HCT116 (cell line): ENCODE measurements around the gene KLHDC7B. TPM values are rescaled to one million over a fixed set of nuclear protein-coding genes. Genes with fewer than 3 reads are reported as not detected.

Experiments
- ATAC-seq: fragments of 200-7000 bp; cut with Tn5 transposase; 2 replicates; pipeline ENCODE4 v1.9.1; 2020; ENCODE audit warnings: mild to moderate bottlenecking, moderate library complexity
- BruUV-seq: library from RNA; stranded (reverse); fragments of 400-500 nt; replicated peaks from 2 replicates; lab custom pipeline; 2021; lab: Mats Ljungman, UMichigan
- CTCF ChIA-PET: fragments of 300-600 bp; sonication (Branson Sonifier 250); formaldehyde crosslinking; loops from one replicate; lab custom pipeline; 2021; ENCODE audit warnings: antibody characterized with exemption; lab: Charles Lee
- POLR2A ChIA-PET: fragments of 300-600, 350-600 bp; sonication (Branson Sonifier 250); formaldehyde crosslinking; loops from one replicate; lab custom pipeline; 2021; ENCODE audit warnings: antibody characterized with exemption; lab: Charles Lee
- RAD21 ChIA-PET, 2 experiments: fragments of 300-600 bp; sonication (Branson Sonifier 250); formaldehyde crosslinking; loops; one replicate each; lab custom pipeline; 2023; ENCODE audit warnings: low total read pairs in 2 of 2; ENCODE audit not compliant: uncharacterized antibody in 2 of 2, unreplicated experiment in 2 of 2, low non-redundant PET in 1 of 2; lab: Charles Lee
- DNase-seq: peaks from one replicate; pipeline ENCODE4 v3.0.0-alpha.2; 2010; ENCODE audit warnings: low read depth, low spot score
- H2AFZ ChIP-seq: fragments of 200-600 bp; shearing (Covaris generic), sonication (generic); 2 replicates; pipeline ENCODE4 v1.6.1; 2017; ENCODE audit warnings: low read depth, mixed run types, mixed read lengths, antibody characterized with exemption, low read length; ENCODE audit not compliant: poor library complexity, severe bottlenecking
- H3K27ac ChIP-seq: 2 replicates; pipeline ENCODE4 v1.5.1; 2012; ENCODE audit warnings: low read depth, low read length
- H3K27me3 ChIP-seq: fragments of 200-600 bp; sonication (generic); 2 replicates; pipeline ENCODE4 v1.6.1; 2016; ENCODE audit warnings: mixed run types, low read length, mixed read lengths; ENCODE audit not compliant: insufficient read depth
- H3K36me3 ChIP-seq, 2 experiments: fragments of 200-500 bp in 1 of 2; fragments of 200-600 bp in 1 of 2; sonication (Bioruptor generic) in 1 of 2; sonication (generic) in 1 of 2; 2 replicates each; pipeline versions ENCODE4 v1.5.1 to v1.6.1; 2014 to 2016; ENCODE audit warnings: low read length in 2 of 2, inconsistent platforms in 1 of 2, mixed read lengths in 1 of 2, mixed run types in 1 of 2; ENCODE audit not compliant: insufficient read depth in 2 of 2, control insufficient read depth in 1 of 2
- H3K4me1 ChIP-seq, 2 experiments: fragments of 200-600 bp in 1 of 2; sonication (generic) in 1 of 2; 2 replicates each; pipeline versions ENCODE4 v1.5.1 to v1.6.1; 2012 to 2017; ENCODE audit warnings: low read length in 2 of 2, inconsistent platforms in 1 of 2, mild to moderate bottlenecking in 1 of 2, mixed read lengths in 1 of 2, mixed run types in 1 of 2, moderate library complexity in 1 of 2; ENCODE audit not compliant: insufficient read depth in 2 of 2, control insufficient read depth in 1 of 2
- H3K4me2 ChIP-seq: fragments of 200-600 bp; sonication (generic); 2 replicates; pipeline ENCODE4 v1.6.1; 2017; ENCODE audit warnings: mixed run types, low read length, mixed read lengths
- H3K4me3 ChIP-seq, 2 experiments: fragments of 200-600 bp in 1 of 2; sonication (generic) in 1 of 2; replicated peaks in 1 of 2; 2 replicates each; pipeline ENCODE4 v1.5.1; 2011 to 2016; ENCODE audit warnings: low read length in 2 of 2, control low read depth in 1 of 2, low read depth in 1 of 2, mild to moderate bottlenecking in 1 of 2, mixed read lengths in 1 of 2, mixed run types in 1 of 2
- H3K79me2 ChIP-seq: fragments of 200-600 bp; sonication (generic); 2 replicates; pipeline ENCODE4 v1.6.1; 2017; ENCODE audit warnings: mild to moderate bottlenecking, mixed run types, low read length, moderate library complexity, mixed read lengths; ENCODE audit not compliant: insufficient read depth
- H3K9ac ChIP-seq: fragments of 200-600 bp; sonication (generic); 2 replicates; pipeline ENCODE4 v1.6.1; 2016; ENCODE audit warnings: low read length, mixed read lengths
- H3K9me2 ChIP-seq: fragments of 200-600 bp; sonication (generic), shearing (Covaris generic); 2 replicates; pipeline ENCODE4 v1.6.1; 2017; ENCODE audit warnings: mixed run types, mild to moderate bottlenecking, moderate library complexity; ENCODE audit not compliant: insufficient read depth
- H3K9me3 ChIP-seq, 2 experiments: fragments of 200-500 bp in 1 of 2; fragments of 200-600 bp in 1 of 2; sonication (Bioruptor generic) in 1 of 2; sonication (generic) in 1 of 2; 2 replicates each; pipeline ENCODE4 v1.6.1; 2014 to 2017; ENCODE audit warnings: low read length in 2 of 2, mixed read lengths in 2 of 2, inconsistent platforms in 1 of 2, low read depth in 1 of 2, mild to moderate bottlenecking in 1 of 2, mixed run types in 1 of 2, moderate library complexity in 1 of 2; ENCODE audit not compliant: control insufficient read depth in 1 of 2, insufficient read depth in 1 of 2
- H4K20me1 ChIP-seq: fragments of 200-600 bp; sonication (generic), shearing (Covaris generic); 2 replicates; pipeline ENCODE4 v1.6.1; 2017; ENCODE audit warnings: mixed run types, mild to moderate bottlenecking, moderate library complexity; ENCODE audit not compliant: insufficient read depth
- ATF3 ChIP-seq: IDR thresholded peaks from 2 replicates; pipeline ENCODE4 v1.6.1; 2012
- CEBPB ChIP-seq: IDR thresholded peaks from 2 replicates; pipeline ENCODE4 v1.6.1; 2012; ENCODE audit warnings: low read depth
- EGR1 ChIP-seq: IDR thresholded peaks from 2 replicates; pipeline ENCODE4 v1.6.1; 2012; ENCODE audit warnings: low read depth
- ELF1 ChIP-seq: IDR thresholded peaks from 2 replicates; pipeline ENCODE4 v1.6.1; 2012; ENCODE audit warnings: low read depth, borderline replicate concordance
- EZH2 ChIP-seq: fragments of 200-600 bp; sonication (generic); IDR thresholded peaks from 2 replicates; pipeline ENCODE4 v1.6.1; 2017; ENCODE audit warnings: antibody characterized with exemption, mixed run types
- EZH2phosphoT487 ChIP-seq: fragments of 200-600 bp; IDR thresholded peaks from 2 replicates; pipeline ENCODE4 v1.6.1; 2018; ENCODE audit warnings: antibody characterized with exemption, borderline replicate concordance
- FOSL1 ChIP-seq: IDR thresholded peaks from 2 replicates; pipeline ENCODE4 v1.6.1; 2012; ENCODE audit warnings: low read depth
- JUND ChIP-seq: IDR thresholded peaks from 2 replicates; pipeline ENCODE4 v1.6.1; 2012
- POLR2A ChIP-seq: IDR thresholded peaks from 2 replicates; pipeline ENCODE4 v1.7.0; 2011; ENCODE audit warnings: borderline replicate concordance; ENCODE audit not compliant: insufficient read depth, insufficient read length; ENCODE audit errors: extremely low read depth
- POLR2AphosphoS5 ChIP-seq: IDR thresholded peaks from 2 replicates; pipeline ENCODE4 v1.6.1; 2011; ENCODE audit warnings: mild to moderate bottlenecking, low read depth, low read length, moderate library complexity
- RAD21 ChIP-seq: IDR thresholded peaks from 2 replicates; pipeline ENCODE4 v1.6.1; 2012; ENCODE audit warnings: low read depth, mild to moderate bottlenecking
- SIN3A ChIP-seq: IDR thresholded peaks from 2 replicates; pipeline ENCODE4 v1.6.1; 2012; ENCODE audit warnings: low read depth
- SP1 ChIP-seq: IDR thresholded peaks from 2 replicates; pipeline ENCODE4 v1.6.1; 2012; ENCODE audit warnings: low read depth
- SRF ChIP-seq: IDR thresholded peaks from 2 replicates; pipeline ENCODE4 v1.6.1; 2012; ENCODE audit warnings: low read depth
- TCF7L2 ChIP-seq: IDR thresholded peaks from 2 replicates; pipeline ENCODE4 v1.7.0; 2011; ENCODE audit warnings: borderline replicate concordance, inconsistent platforms; ENCODE audit not compliant: insufficient read depth, insufficient read length; ENCODE audit errors: extremely low read depth
- YY1 ChIP-seq: IDR thresholded peaks from 2 replicates; pipeline ENCODE4 v1.6.1; 2011; ENCODE audit warnings: low read length, low read depth, moderate library complexity, mild to moderate bottlenecking; ENCODE audit not compliant: insufficient replicate concordance; ENCODE audit errors: extremely low read depth
- ZFX ChIP-seq: fragments of 450-650 bp; IDR thresholded peaks from 2 replicates; pipeline ENCODE4 v1.6.1; 2017
- ZNF274 ChIP-seq: fragments of 200-500 bp; sonication (Bioruptor generic); IDR thresholded peaks from 2 replicates; pipeline ENCODE4 v1.6.1; 2014; ENCODE audit warnings: mild to moderate bottlenecking, low read depth, low read length, inconsistent platforms
- intact Hi-C: fragments of 100-400 bp; cut with micrococcal nuclease; formaldehyde crosslinking; loops from 2 replicates; pipeline ENCODE4 v1.10.0; 2022
- total RNA-seq: library from RNA; stranded (reverse); gene quantifications from one replicate; pipeline ENCODE4 v1.2.1, GENCODE V29; 2021; ENCODE audit not compliant: unreplicated experiment
- TF ChIP-seq, protein P1 (sequence below): IDR thresholded peaks from 2 replicates; pipeline ENCODE4 v1.6.1; 2011; ENCODE audit warnings: mild to moderate bottlenecking, low read length, moderate library complexity; ENCODE audit not compliant: insufficient replicate concordance; ENCODE audit errors: extremely low read depth

The KLHDC7B gene
- total RNA-seq, 1 experiment from 2014 or later: 0.69 TPM

DNA sequence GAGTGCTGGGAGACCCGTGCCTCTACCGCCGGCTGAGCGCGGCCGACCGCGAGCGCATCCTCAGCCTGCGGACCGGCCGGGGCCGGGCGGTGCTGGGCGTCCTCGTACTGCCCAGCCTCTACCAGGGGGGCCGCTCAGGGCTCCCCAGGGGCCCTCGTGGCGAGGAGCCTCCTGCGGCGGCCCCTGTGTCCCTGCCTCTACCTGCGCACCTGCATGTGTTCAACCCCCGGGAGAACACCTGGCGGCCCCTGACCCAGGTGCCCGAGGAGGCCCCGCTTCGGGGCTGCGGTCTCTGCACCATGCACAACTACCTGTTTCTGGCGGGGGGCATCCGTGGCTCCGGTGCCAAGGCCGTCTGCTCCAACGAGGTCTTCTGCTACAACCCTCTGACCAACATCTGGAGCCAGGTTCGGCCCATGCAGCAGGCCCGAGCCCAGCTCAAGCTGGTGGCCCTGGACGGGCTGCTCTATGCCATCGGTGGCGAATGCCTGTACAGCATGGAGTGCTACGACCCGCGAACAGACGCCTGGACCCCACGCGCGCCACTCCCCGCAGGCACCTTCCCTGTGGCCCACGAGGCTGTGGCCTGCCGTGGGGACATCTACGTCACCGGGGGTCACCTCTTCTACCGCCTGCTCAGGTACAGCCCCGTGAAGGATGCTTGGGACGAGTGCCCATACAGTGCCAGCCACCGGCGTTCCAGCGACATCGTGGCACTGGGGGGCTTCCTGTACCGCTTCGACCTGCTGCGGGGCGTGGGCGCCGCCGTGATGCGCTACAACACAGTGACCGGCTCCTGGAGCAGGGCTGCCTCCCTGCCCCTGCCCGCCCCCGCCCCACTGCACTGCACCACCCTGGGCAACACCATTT is 3.5 kb downstream of the KLHDC7B start:
- ChIA-PET CTCF (no interaction called here), RAD21 (no interaction called here), POLR2A (no interaction called here)
- H3K4me2 ChIP-seq: no peak overlapping the region
- no peak overlapping the region for H2AFZ ChIP-seq
- BruUV-seq: no TSS peak
- no peak for DNase-seq
- no peaks in the 10 kb centered on the region for H3K9me2 ChIP-seq
- no peak overlapping the region for H3K4me3 ChIP-seq
- H3K4me1 ChIP-seq: peaks cover 4 to 10% of the 10 kb centered on the region in 2 experiments; a peak in 3 of 4 replicates
- H3K27ac ChIP-seq: no peak overlapping the region
- intact Hi-C loops: no loop called here
- TF ChIP-seq EGR1 (no peak), CEBPB (no peak), SRF (no peak), POLR2AphosphoS5 (no peak), YY1 (no peak), ELF1 (no peak), SIN3A (no peak), POLR2A (no peak), JUND (no peak), ZFX (no peak), RAD21 (no peak), EZH2phosphoT487 (no peak), EZH2 (no peak), SP1 (no peak), FOSL1 (no peak), ZNF274 (no peak), ATF3 (no peak), TCF7L2 (no peak)
- TF ChIP-seq, protein P1, sequence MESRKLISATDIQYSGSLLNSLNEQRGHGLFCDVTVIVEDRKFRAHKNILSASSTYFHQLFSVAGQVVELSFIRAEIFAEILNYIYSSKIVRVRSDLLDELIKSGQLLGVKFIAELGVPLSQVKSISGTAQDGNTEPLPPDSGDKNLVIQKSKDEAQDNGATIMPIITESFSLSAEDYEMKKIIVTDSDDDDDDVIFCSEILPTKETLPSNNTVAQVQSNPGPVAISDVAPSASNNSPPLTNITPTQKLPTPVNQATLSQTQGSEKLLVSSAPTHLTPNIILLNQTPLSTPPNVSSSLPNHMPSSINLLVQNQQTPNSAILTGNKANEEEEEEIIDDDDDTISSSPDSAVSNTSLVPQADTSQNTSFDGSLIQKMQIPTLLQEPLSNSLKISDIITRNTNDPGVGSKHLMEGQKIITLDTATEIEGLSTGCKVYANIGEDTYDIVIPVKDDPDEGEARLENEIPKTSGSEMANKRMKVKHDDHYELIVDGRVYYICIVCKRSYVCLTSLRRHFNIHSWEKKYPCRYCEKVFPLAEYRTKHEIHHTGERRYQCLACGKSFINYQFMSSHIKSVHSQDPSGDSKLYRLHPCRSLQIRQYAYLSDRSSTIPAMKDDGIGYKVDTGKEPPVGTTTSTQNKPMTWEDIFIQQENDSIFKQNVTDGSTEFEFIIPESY: no peak
- no peaks in the 10 kb centered on the region for H3K79me2 ChIP-seq
- no peak for ATAC-seq
- H3K36me3 ChIP-seq: no peaks in the 10 kb centered on the region
- no peaks in the 10 kb centered on the region for H3K9me3 ChIP-seq
- H3K9ac ChIP-seq: no peak overlapping the region
- H3K27me3 ChIP-seq: no peaks in the 10 kb centered on the region
- no peaks in the 10 kb centered on the region for H4K20me1 ChIP-seq
